Endothelial cell of umbilical vein (primary cell): ENCODE data around the gene MLLT1. TPM values are rescaled to one million over a fixed set of nuclear protein-coding genes. Genes with fewer than 3 reads are reported as not detected.
"Not testable (repeated sequence)": the region's sequence is repeated elsewhere in the genome, so short reads cannot be mapped to it uniquely, and the experiment has no call there.

Experiments used
- BruUV-seq: library from RNA; stranded (reverse); fragments of 400-500 nt; replicated peaks from 2 replicates; lab custom pipeline; 2021; lab: Mats Ljungman, UMichigan
- CTCF ChIA-PET: fragments of 300-600, 350-600 bp; sonication (Branson Sonifier 250); formaldehyde crosslinking; loops from one replicate; lab custom pipeline; 2021; ENCODE audit warnings: antibody characterized with exemption, inconsistent platforms; lab: Charles Lee
- POLR2A ChIA-PET: fragments of 300-600, 350-600 bp; sonication (Branson Sonifier 250); formaldehyde crosslinking; loops from one replicate; lab custom pipeline; 2021; ENCODE audit warnings: antibody characterized with exemption, inconsistent platforms; lab: Charles Lee
- DNase-seq: peaks from one replicate; pipeline ENCODE4 v3.0.0-alpha.2; 2011; ENCODE audit warnings: low read depth, low spot score
- FAIRE-seq: peaks from 2 replicates; lab custom pipeline; 2011; peaks lifted over from hg19 to GRCh38; lab: Jason Lieb, UNC
- H2AFZ ChIP-seq: 2 replicates; pipeline ENCODE4 v1.6.0; 2012; ENCODE audit warnings: low read depth, low read length, control low read depth, inconsistent platforms
- H3K27ac ChIP-seq: 2 replicates; pipeline ENCODE4 v1.5.1; 2011; ENCODE audit warnings: low read depth, mild to moderate bottlenecking, control low read depth, low read length, moderate library complexity; ENCODE audit not compliant: insufficient read depth
- H3K27me3 ChIP-seq, 2 experiments: 2 replicates each; pipeline versions ENCODE4 v1.6.0 to v1.6.1; 2011; ENCODE audit warnings: low read length in 2 of 2, mixed read lengths in 1 of 2; ENCODE audit not compliant: control insufficient read depth in 2 of 2, insufficient read depth in 2 of 2
- H3K36me3 ChIP-seq, 2 experiments: 2 replicates in 1 of 2; 3 replicates in 1 of 2; pipeline ENCODE4 v1.5.1; 2011; ENCODE audit warnings: low read length in 2 of 2, mild to moderate bottlenecking in 1 of 2, moderate library complexity in 1 of 2; ENCODE audit not compliant: control insufficient read depth in 2 of 2, insufficient read depth in 2 of 2; ENCODE audit errors: extremely low read depth in 1 of 2
- H3K4me1 ChIP-seq: 3 replicates; pipeline ENCODE4 v1.5.1; 2011; ENCODE audit warnings: mild to moderate bottlenecking, low read length; ENCODE audit not compliant: control insufficient read depth, insufficient read depth; ENCODE audit errors: extremely low read depth
- H3K4me2 ChIP-seq: 2 replicates; pipeline ENCODE4 v1.6.1; 2011; ENCODE audit warnings: low read length, control low read depth, mixed read lengths; ENCODE audit not compliant: insufficient read depth
- H3K4me3 ChIP-seq, 3 experiments: fragments of 200-600 bp in 1 of 3; sonication (generic), shearing (Covaris generic) in 1 of 3; replicated peaks in 1 of 3; 2 replicates each; pipeline ENCODE4 v1.5.1; 2011 to 2016; ENCODE audit warnings: control low read depth in 3 of 3, low read length in 3 of 3, mild to moderate bottlenecking in 2 of 3, inconsistent platforms in 1 of 3, low read depth in 1 of 3, moderate library complexity in 1 of 3; ENCODE audit not compliant: insufficient read depth in 1 of 3
- H3K79me2 ChIP-seq: 2 replicates; pipeline ENCODE4 v1.6.0; 2012; ENCODE audit warnings: low read length, inconsistent platforms; ENCODE audit not compliant: control insufficient read depth, insufficient read depth
- H3K9ac ChIP-seq: replicated peaks from 2 replicates; pipeline ENCODE3; 2011; ENCODE audit warnings: low read length, control low read depth; ENCODE audit not compliant: insufficient read depth; ENCODE audit errors: extremely low read depth
- H3K9me1 ChIP-seq: replicated peaks from 3 replicates; pipeline ENCODE4 v1.6.0; 2011; ENCODE audit warnings: mild to moderate bottlenecking, low read length; ENCODE audit not compliant: control insufficient read depth, insufficient read depth; ENCODE audit errors: extremely low read depth
- H3K9me3 ChIP-seq: replicated peaks from 2 replicates; pipeline ENCODE4 v1.5.1; 2012; ENCODE audit warnings: low read length, inconsistent platforms; ENCODE audit not compliant: control insufficient read depth, insufficient read depth
- H4K20me1 ChIP-seq: replicated peaks from 2 replicates; pipeline ENCODE3; 2011; ENCODE audit warnings: mild to moderate bottlenecking, low read length; ENCODE audit not compliant: control insufficient read depth, insufficient read depth; ENCODE audit errors: extremely low read depth
- CTCF ChIP-seq, 2 donors: IDR thresholded peaks; 1 replicate in 1 of 2; 2 replicates in 1 of 2; pipeline ENCODE4 v1.5.1; 2011; ENCODE audit warnings: low read length in 2 of 2, mild to moderate bottlenecking in 2 of 2, moderate library complexity in 2 of 2, control low read depth in 1 of 2, inconsistent platforms in 1 of 2, low read depth in 1 of 2; ENCODE audit not compliant: insufficient read depth in 1 of 2; ENCODE audit errors: extremely low read depth in 1 of 2
- EZH2 ChIP-seq: IDR thresholded peaks from 2 replicates; pipeline ENCODE4 v1.6.1; 2012; ENCODE audit warnings: borderline replicate concordance, low read depth, mild to moderate bottlenecking, moderate library complexity, low read length, inconsistent platforms; ENCODE audit not compliant: severe bottlenecking
- FOS ChIP-seq: IDR thresholded peaks from 2 replicates; pipeline ENCODE4 v1.6.1; 2011; ENCODE audit warnings: mild to moderate bottlenecking, low read length, moderate library complexity, borderline replicate concordance; ENCODE audit not compliant: insufficient read depth
- GATA2 ChIP-seq: IDR thresholded peaks from 2 replicates; pipeline ENCODE4 v1.7.0; 2011; ENCODE audit warnings: low read depth, mild to moderate bottlenecking, moderate library complexity, mixed read lengths, low read length; ENCODE audit not compliant: insufficient read length, insufficient read depth
- JUN ChIP-seq: IDR thresholded peaks from 2 replicates; pipeline ENCODE4 v1.6.1; 2011; ENCODE audit warnings: borderline replicate concordance, low read depth; ENCODE audit not compliant: insufficient read length, insufficient read depth
- MAX ChIP-seq: IDR thresholded peaks from 2 replicates; pipeline ENCODE4 v1.6.1; 2011; ENCODE audit not compliant: insufficient read depth, insufficient read length
- MYC ChIP-seq: IDR thresholded peaks from one replicate; pipeline ENCODE4 v1.6.1; 2011; ENCODE audit warnings: mild to moderate bottlenecking, low read depth, low read length
- POLR2A ChIP-seq: IDR thresholded peaks from 2 replicates; pipeline ENCODE4 v1.6.1; 2012; ENCODE audit warnings: low read depth, mild to moderate bottlenecking, control low read depth, low read length
- POLR2AphosphoS5 ChIP-seq: IDR thresholded peaks from 2 replicates; pipeline ENCODE4 v1.6.1; 2012; ENCODE audit warnings: low read depth, mild to moderate bottlenecking, control low read depth, low read length, moderate library complexity; ENCODE audit not compliant: insufficient read depth
- dilution Hi-C: fragments of 300-500 bp; cut with MboI; formaldehyde crosslinking; loops from one replicate; pipeline ENCODE4 v1.15.0; 2019; ENCODE audit warnings: low sequenced_read_pairs; ENCODE audit not compliant: extremely low pct_ligation_motif_present
- intact Hi-C: fragments of 100-400 bp; cut with micrococcal nuclease; formaldehyde crosslinking; loops from one replicate; pipeline ENCODE4 v1.10.0; 2022
- polyA plus RNA-seq, 4 experiments: library from polyadenylated mRNA; depleted of rRNA in 3 of 4; stranded (reverse) in 3 of 4; unstranded in 1 of 4; fragments of >200 nt; gene quantifications; 2 replicates each; pipeline versions ENCODE4 v1.2.1 to v1.2.3, GENCODE V29; 2011 to 2012; ENCODE audit warnings: missing spikeins in 1 of 4
- total RNA-seq: library from RNA; stranded (reverse); gene quantifications from 2 replicates; pipeline ENCODE4 v1.2.3, GENCODE V29; 2021

The MLLT1 gene
- total and polyA plus RNA-seq, 2 donors (not counting 3 experiments of a cell fraction or from before 2014, with no cell fraction given) = 43.9 to 84.8 TPM

- CTCF ChIA-PET, H4K20me1 ChIP-seq, H3K36me3 ChIP-seq, intact Hi-C loops, H3K27ac ChIP-seq, H2AFZ ChIP-seq, H3K9me3 ChIP-seq, H3K4me1 ChIP-seq, FAIRE-seq, BruUV-seq, dilution Hi-C loops, H3K9me1 ChIP-seq, H3K79me2 ChIP-seq, H3K4me3 ChIP-seq, POLR2A ChIA-PET, H3K27me3 ChIP-seq, H3K9ac ChIP-seq, H3K4me2 ChIP-seq, DNase-seq: not testable (repeated sequence)
Observed at GRCh38 chr19:6315646-6316045, 35.9 kb upstream of the MLLT1 start.

GRCh38 chr19:6313398-6313969, 33.7 kb upstream of the MLLT1 start:
- CTCF ChIA-PET = interaction anchor here (1.3 kb wide), 1 partner anchor 95 kb away, joined by 4 read pairs; no protein-coding TSS in a partner anchor

More at GRCh38 chr19:6313398-6313969, 33.7 kb upstream of the MLLT1 start:
- POLR2A ChIA-PET = no interaction called here
- Histone ChIP-seq H3K4me2 (no peak overlapping the region), H3K27me3 (no peaks in the 10 kb centered on the region), H3K36me3 (no peaks in the 10 kb centered on the region), H3K9me1 (no peaks in the 10 kb centered on the region), H3K79me2 (no peaks in the 10 kb centered on the region), H3K4me1 (no peaks in the 10 kb centered on the region), H3K4me3 (no peak overlapping the region), H3K27ac (no peak overlapping the region), H2AFZ (no peak overlapping the region), H3K9ac (no peak overlapping the region), H3K9me3 (no peaks in the 10 kb centered on the region), H4K20me1 (no peaks in the 10 kb centered on the region)
- FAIRE-seq = no peak
- BruUV-seq = no TSS peak
- dilution Hi-C loops = no loop called here
- intact Hi-C loops = no loop called here
- TF ChIP-seq FOS = no peak
- no peak for TF ChIP-seq POLR2AphosphoS5
- TF ChIP-seq MYC = no peak
- TF ChIP-seq MAX = no peak
- TF ChIP-seq JUN = no peak
- TF ChIP-seq EZH2 = no peak
- TF ChIP-seq CTCF (IDR thresholded peaks at IDR 0.05; ENCODE audit: extremely low read depth in 1 of 2, insufficient read depth in 1 of 2, low read depth in 1 of 2, low read length in 2 of 2) = no peak
- TF ChIP-seq POLR2A = no peak
- no peak for TF ChIP-seq GATA2
- DNase-seq = no peak
